Measurements from ENCODE around the gene LRTM2. TPM values are rescaled to one million over a fixed set of nuclear protein-coding genes. Genes with fewer than 3 reads are reported as not detected.

Gene LRTM2
- total and polyA plus RNA-seq, 9 of the 15 experiments (the other 6 are each of a cell fraction or from before 2014, with no cell fraction given), result 0.09 TPM; not detected in 8

GRCh38 chr12:1795785-1796514, 24.4 kb upstream of the LRTM2 start (continued):
- TF ChIP-seq CLOCK (CRISPR knock-in tag; IDR thresholded peaks at IDR 0.05; ENCODE audit: borderline replicate concordance), result no peak
- no peak for TF ChIP-seq GABPA (tag; conservative IDR thresholded peaks at IDR 0.05; ENCODE audit: low read depth)
- TF ChIP-seq YY1 (IDR thresholded peaks at IDR 0.05; ENCODE audit: borderline replicate concordance in 1 of 3, control insufficient read depth in 1 of 3, extremely low read depth in 1 of 3, insufficient read depth in 3 of 3, insufficient read length in 1 of 3, insufficient replicate concordance in 2 of 3, low read depth in 1 of 3, low read length in 2 of 3), result peak in 2 of 3 experiments; percentile 36 to 69
- peak; percentile 52 for TF ChIP-seq CTCFL (IDR thresholded peaks at IDR 0.05; ENCODE audit: borderline replicate concordance, insufficient read depth, low read depth, low read length, poor library complexity, severe bottlenecking)
- TF ChIP-seq ELF1 (tag; IDR thresholded peaks at IDR 0.05), result no peak
- no peak for TF ChIP-seq NCOA4 (IDR thresholded peaks at IDR 0.05; ENCODE audit: partially characterized antibody)
- no peak for TF ChIP-seq ETS2 (tag; IDR thresholded peaks at IDR 0.05; ENCODE audit: borderline replicate concordance, poor library complexity, severe bottlenecking)
- no peak for TF ChIP-seq ZFP30 (CRISPR knock-in tag; IDR thresholded peaks at IDR 0.05; ENCODE audit: borderline replicate concordance)
- peak; percentile 94 for TF ChIP-seq DEAF1 (CRISPR knock-in tag; IDR thresholded peaks at IDR 0.05)
- no peak for TF ChIP-seq PHF21A (IDR thresholded peaks at IDR 0.05; ENCODE audit: borderline replicate concordance, low read depth)
- no peak for TF ChIP-seq ILK (tag; IDR thresholded peaks at IDR 0.05; ENCODE audit: borderline replicate concordance, low read depth)
- no peak for TF ChIP-seq SUPT5H (IDR thresholded peaks at IDR 0.05)
- TF ChIP-seq CTCF (IDR thresholded peaks at IDR 0.05 in 2 of 3, conservative IDR thresholded peaks at IDR 0.05 in 1 of 3; ENCODE audit: insufficient read depth in 2 of 3, low read depth in 1 of 3, low read length in 3 of 3), result peak; percentile 73 to 91 (median 82)
- peak in 1 of 2 experiments; percentile 71; a peak in 1 of 4 replicates for TF ChIP-seq NONO (IDR thresholded peaks at IDR 0.05; ENCODE audit: low read depth in 2 of 2, low read length in 1 of 2)
- no peak for TF ChIP-seq DNMT1 (IDR thresholded peaks at IDR 0.05)
- TF ChIP-seq PHF20 (IDR thresholded peaks at IDR 0.05; ENCODE audit: partially characterized antibody), result no peak
- TF ChIP-seq NR2C1 (IDR thresholded peaks at IDR 0.05), result no peak
- no peak for TF ChIP-seq NR2C1 (tag; IDR thresholded peaks at IDR 0.05)

All from K562 (cell line).